ENCODE results near the gene HOTAIR.

The HOTAIR gene

GRCh38 chr12:53974084-53975063 is at the start of gene HOTAIR:
TSS of gene HOTAIR (minus strand) at chr12:53974954.
- no peak for TF ChIP-seq CTCF (IDR thresholded peaks at IDR 0.05; ENCODE audit: unreplicated experiment in 3 of 3)
- Mint-ChIP-seq H3K27ac (peak within 1 kb of the TSS in 2 of 3 experiments; percentile 88 to 100), H3K27me3 (ENCODE audit: low read depth) (peaks cover 100% of the 10 kb centered on the region)

GRCh38 chr12:54024127-54024526 is 49.4 kb upstream of the HOTAIR start:
- H3K36me3 Mint-ChIP-seq (ENCODE audit: low read depth) = peaks cover 3% of the 10 kb centered on the region

More at GRCh38 chr12:53974084-53975063, at the start of gene HOTAIR:
- Mint-ChIP-seq H3K4me3 (peak within 1 kb of the TSS; percentile 80 to 87 (median 86)), H3K4me1 (peaks cover 35% of the 10 kb centered on the region), H3K9me3 (no peaks in the 10 kb centered on the region), H3K36me3 (ENCODE audit: low read depth) (no peaks in the 10 kb centered on the region)

GRCh38 chr12:54022960-54023884 is 48.5 kb upstream of the HOTAIR start:
- peak overlapping the region; percentile 85 to 90 (median 89) for H3K4me3 Mint-ChIP-seq
- no peaks in the 10 kb centered on the region for H3K9me3 Mint-ChIP-seq
- peaks cover 76% of the 10 kb centered on the region for H3K4me1 Mint-ChIP-seq
- peak overlapping the region; percentile 95 to 98 (median 97) for H3K27ac Mint-ChIP-seq
- no peak for TF ChIP-seq CTCF (IDR thresholded peaks at IDR 0.05; ENCODE audit: unreplicated experiment in 3 of 3)
- H3K27me3 Mint-ChIP-seq (ENCODE audit: low read depth) = peaks cover 11% of the 10 kb centered on the region
- H3K36me3 Mint-ChIP-seq (ENCODE audit: low read depth) = peaks cover 3% of the 10 kb centered on the region

More at GRCh38 chr12:54024127-54024526, 49.4 kb upstream of the HOTAIR start:
- Mint-ChIP-seq H3K4me3 (peak overlapping the region; percentile 85 to 90 (median 89)), H3K27me3 (ENCODE audit: low read depth) (peaks cover 15% of the 10 kb centered on the region), H3K9me3 (no peaks in the 10 kb centered on the region), H3K27ac (peak overlapping the region; percentile 95 to 98 (median 97)), H3K4me1 (peaks cover 82% of the 10 kb centered on the region)
- TF ChIP-seq CTCF (IDR thresholded peaks at IDR 0.05; ENCODE audit: unreplicated experiment in 3 of 3) = no peak

- Mint-ChIP-seq H3K4me1 (peaks cover 63% of the 10 kb centered on the region), H3K27ac (peak overlapping the region; percentile 95 to 98 (median 97)), H3K9me3 (no peaks in the 10 kb centered on the region), H3K36me3 (ENCODE audit: low read depth) (peaks cover 3% of the 10 kb centered on the region), H3K4me3 (peak overlapping the region; percentile 85 to 90 (median 89)), H3K27me3 (ENCODE audit: low read depth) (peaks cover 6% of the 10 kb centered on the region)
- no peak for TF ChIP-seq CTCF (IDR thresholded peaks at IDR 0.05; ENCODE audit: unreplicated experiment in 3 of 3)
Observed at GRCh38 chr12:54021432-54022013, 46.8 kb upstream of the HOTAIR start.

- Mint-ChIP-seq H3K4me3 (peak overlapping the region; percentile 85 to 90 (median 89)), H3K27me3 (ENCODE audit: low read depth) (peaks cover 6% of the 10 kb centered on the region), H3K27ac (peak overlapping the region; percentile 95 to 98 (median 97)), H3K36me3 (ENCODE audit: low read depth) (peaks cover 3% of the 10 kb centered on the region), H3K9me3 (no peaks in the 10 kb centered on the region), H3K4me1 (peaks cover 63% of the 10 kb centered on the region)
- TF ChIP-seq CTCF (IDR thresholded peaks at IDR 0.05; ENCODE audit: unreplicated experiment in 3 of 3) = no peak
Observed at GRCh38 chr12:54020591-54021405, 46.0 kb upstream of the HOTAIR start.
